ENCODE data around the gene IL17B. TPM values are rescaled to one million over a fixed set of nuclear protein-coding genes. Genes with fewer than 3 reads are reported as not detected.

Gene IL17B
- total and polyA plus RNA-seq, 11 donors, result 0.33 to 0.42 (median 0.35) TPM; not detected in 8

DNA sequence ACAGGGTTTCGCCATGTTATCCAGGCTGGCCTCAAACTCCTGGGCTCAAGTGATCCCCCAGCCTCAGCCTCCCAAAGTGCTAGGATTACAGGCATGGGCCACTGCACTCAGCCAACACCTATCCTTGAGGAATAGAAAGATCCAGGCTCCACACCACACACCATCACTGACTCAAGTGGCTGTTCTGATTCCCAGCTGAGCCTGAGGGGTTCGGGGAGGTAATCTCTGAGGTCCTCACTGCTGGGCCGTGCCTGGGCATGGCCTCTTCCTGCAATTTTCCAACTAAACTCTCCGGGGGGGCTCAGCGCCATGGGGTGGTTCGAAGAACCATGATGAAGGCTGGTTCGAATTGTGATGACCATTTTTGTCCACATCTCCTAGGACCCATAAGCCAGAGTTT lies 31.0 kb upstream of the IL17B start:
- H3K27ac ChIP-seq, result peak overlapping the region in 11 of 12 donors; percentile 23 to 97 (median 39)
- no peak for TF ChIP-seq POLR2A (IDR thresholded peaks at IDR 0.05)
- TF ChIP-seq, protein P1, sequence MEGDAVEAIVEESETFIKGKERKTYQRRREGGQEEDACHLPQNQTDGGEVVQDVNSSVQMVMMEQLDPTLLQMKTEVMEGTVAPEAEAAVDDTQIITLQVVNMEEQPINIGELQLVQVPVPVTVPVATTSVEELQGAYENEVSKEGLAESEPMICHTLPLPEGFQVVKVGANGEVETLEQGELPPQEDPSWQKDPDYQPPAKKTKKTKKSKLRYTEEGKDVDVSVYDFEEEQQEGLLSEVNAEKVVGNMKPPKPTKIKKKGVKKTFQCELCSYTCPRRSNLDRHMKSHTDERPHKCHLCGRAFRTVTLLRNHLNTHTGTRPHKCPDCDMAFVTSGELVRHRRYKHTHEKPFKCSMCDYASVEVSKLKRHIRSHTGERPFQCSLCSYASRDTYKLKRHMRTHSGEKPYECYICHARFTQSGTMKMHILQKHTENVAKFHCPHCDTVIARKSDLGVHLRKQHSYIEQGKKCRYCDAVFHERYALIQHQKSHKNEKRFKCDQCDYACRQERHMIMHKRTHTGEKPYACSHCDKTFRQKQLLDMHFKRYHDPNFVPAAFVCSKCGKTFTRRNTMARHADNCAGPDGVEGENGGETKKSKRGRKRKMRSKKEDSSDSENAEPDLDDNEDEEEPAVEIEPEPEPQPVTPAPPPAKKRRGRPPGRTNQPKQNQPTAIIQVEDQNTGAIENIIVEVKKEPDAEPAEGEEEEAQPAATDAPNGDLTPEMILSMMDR (IDR thresholded peaks at IDR 0.05), result no peak
- peaks cover 0 to 42% (median 0%) of the 10 kb centered on the region in 9 donors for H3K36me3 ChIP-seq
- DNase-seq (no peak), ATAC-seq (no peak)
- peaks cover 0 to 53% (median 21%) of the 10 kb centered on the region in 12 donors for H3K4me1 ChIP-seq
- no peaks in the 10 kb centered on the region for H3K27me3 ChIP-seq
- H3K4me3 ChIP-seq, result peak overlapping the region; percentile 14 to 72 (median 48)
- H3K9me3 ChIP-seq, result no peaks in the 10 kb centered on the region
- intact Hi-C loops (cut with DNase I), result no loop called here
- 75 to 92% (median 85%) methylated on average over 4 to 7 of the region's 7 CpGs for WGBS, 4 donors

DNA sequence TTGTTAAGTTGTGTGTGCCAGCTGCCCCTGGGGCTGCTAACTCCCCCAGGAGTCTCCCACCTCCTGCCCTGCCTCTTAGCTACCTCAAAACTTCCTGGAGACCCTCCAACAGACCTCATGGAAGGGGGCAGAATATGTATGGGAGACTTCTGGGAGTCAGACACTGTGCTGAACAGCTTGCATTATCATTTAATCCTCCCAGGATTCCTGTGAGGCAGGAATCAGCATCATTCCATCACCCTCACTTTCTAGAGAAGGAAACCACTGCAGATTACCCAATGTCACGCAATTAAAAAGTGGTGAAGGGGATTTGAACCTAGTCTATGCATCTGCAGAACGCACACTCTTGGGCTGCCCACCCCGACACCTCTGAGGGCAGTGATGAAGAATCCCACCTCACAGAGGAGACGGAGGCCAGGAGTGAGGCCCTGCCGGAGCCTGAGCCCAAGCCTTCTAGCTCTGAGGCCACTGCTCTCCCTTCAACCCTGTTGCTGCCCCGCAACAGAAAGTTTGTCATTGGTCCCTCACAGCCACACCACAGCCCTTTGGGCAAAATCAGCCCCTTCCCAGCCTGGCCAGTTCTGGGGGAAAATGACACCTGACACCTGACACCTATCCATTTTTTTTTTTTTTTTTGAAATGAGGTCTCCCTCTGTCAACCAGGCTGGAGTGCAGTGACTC lies 30.3 kb upstream of the IL17B start:
- H3K4me3 ChIP-seq, result peak overlapping the region in 11 of 12 donors; percentile 33 to 72 (median 49)
- H3K27me3 ChIP-seq, result no peaks in the 10 kb centered on the region
- peak overlapping the region; percentile 16 to 97 (median 52) for H3K27ac ChIP-seq
- TF ChIP-seq, protein P1 (IDR thresholded peaks at IDR 0.05), result no peak
- TF ChIP-seq POLR2A (IDR thresholded peaks at IDR 0.05), result no peak
- no peaks in the 10 kb centered on the region for H3K9me3 ChIP-seq
- DNase-seq (no peak), ATAC-seq (no peak)
- H3K4me1 ChIP-seq, result peaks cover 0 to 46% (median 16%) of the 10 kb centered on the region in 12 donors
- intact Hi-C loops (cut with DNase I), result no loop called here
- 80 to 97% (median 87%) methylated on average over 6 of the region's 6 CpGs for WGBS, 4 donors
- H3K36me3 ChIP-seq, result peaks cover 0 to 42% (median 0%) of the 10 kb centered on the region in 9 donors

DNA sequence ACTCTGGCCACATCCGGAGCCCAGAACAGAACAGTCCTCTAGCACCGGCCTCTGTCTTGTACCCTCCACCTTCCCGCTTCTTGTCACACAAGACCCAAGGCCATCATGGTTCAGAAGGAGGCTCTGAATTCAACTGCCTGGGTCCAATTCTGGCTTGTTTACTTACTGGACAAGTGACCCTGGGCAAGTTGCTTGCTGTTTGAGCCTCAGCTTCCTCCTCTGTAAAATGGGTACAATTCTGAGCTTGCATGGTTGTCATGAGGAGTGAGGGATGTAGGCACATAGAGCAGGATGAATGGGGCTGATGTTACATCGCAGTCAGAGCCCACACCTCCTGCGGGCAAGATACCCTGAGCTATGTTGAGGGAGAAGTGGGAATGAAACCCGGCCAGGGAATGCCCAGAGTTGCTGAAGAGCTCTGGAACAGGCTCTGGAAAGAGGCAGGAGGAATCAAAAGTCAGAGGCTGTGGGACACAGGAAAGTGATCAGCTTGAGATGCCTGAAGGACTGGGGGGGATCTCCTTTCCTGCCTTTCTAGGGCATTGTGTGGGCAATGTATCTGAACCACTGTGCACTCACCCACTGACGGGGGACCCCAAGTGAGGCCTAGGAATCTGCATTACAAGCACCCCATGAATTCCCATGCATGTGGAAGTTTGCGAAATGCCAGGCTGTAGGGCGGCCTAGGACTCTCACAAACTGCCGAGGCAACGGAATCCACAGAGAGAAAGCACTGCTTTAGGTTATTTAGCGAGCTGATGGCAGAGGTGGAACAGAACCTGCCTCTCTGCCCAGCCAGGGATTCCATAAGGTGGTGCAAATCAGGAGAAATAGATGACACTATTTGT lies 29.4 kb upstream of the IL17B start:
- 76 to 89% (median 82%) methylated on average over 12 of the region's 12 CpGs for WGBS, 4 donors
- Histone ChIP-seq H3K4me3 (peak overlapping the region; percentile 13 to 72 (median 48)), H3K4me1 (peaks cover 0 to 37% (median 12%) of the 10 kb centered on the region in 12 donors), H3K27ac (peak overlapping the region; percentile 21 to 97 (median 74)), H3K9me3 (no peaks in the 10 kb centered on the region), H3K27me3 (no peaks in the 10 kb centered on the region), H3K36me3 (peaks cover 0 to 42% (median 0%) of the 10 kb centered on the region in 9 donors)
- intact Hi-C loops (cut with DNase I), result no loop called here
- ATAC-seq (no peak), DNase-seq (no peak)
- TF ChIP-seq POLR2A (IDR thresholded peaks at IDR 0.05), result no peak
- TF ChIP-seq, protein P1 (IDR thresholded peaks at IDR 0.05), result no peak

Measured in heart left ventricle (tissue), 16 donors.